HG03139 (cell line): ENCODE data around the gene FBXO47.
"Not testable (repeated sequence)": the region's sequence is repeated elsewhere in the genome, so short reads cannot be mapped to it uniquely, and the experiment has no call there.

Source experiments
- ATAC-seq: cut with Tn5 transposase; IDR thresholded peaks from one replicate; pipeline ENCODE4 v1.9.1; 2021; ENCODE audit not compliant: unreplicated experiment

Gene FBXO47

DNA sequence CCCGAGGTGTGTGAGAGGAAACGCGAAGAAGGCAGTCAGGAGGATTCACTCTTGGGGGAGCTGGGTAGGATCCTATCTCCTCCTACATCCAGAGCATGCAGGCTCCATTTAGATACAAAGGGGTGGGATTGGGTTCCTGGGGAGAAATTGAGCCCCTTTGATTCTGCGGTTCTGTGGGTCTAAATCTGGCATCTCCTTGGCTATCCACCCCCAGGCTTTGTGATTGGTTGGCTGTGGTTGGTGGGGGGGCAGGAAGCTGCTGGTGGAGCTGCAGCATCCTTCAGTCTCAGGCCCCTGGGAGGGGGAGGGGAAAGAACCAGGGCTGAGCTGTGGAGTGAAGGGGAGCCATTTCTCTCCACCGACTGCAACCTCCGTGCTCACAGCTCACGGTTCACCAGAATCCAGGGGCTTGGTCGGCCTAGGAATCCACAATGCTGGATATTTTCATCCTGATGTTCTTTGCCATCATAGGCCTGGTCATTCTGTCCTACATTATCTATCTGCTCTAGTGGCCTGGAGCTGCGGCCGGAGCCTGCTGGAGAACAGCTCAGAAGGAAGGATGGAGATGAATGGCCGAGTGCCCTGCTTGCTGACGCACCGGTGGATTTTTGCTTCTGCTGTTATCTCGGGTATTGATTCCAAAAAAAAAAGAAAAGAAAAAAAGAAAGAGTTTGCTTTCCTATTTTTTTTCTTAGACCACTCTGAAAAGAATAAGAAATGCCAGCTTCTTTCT, 41.8 kb downstream of the FBXO47 start, which contains the start of gene LASP1NB:
Gene LASP1NB (plus strand): TSS at position 352 of the 733 bp plus-strand sequence.
- ATAC-seq = no peak

DNA sequence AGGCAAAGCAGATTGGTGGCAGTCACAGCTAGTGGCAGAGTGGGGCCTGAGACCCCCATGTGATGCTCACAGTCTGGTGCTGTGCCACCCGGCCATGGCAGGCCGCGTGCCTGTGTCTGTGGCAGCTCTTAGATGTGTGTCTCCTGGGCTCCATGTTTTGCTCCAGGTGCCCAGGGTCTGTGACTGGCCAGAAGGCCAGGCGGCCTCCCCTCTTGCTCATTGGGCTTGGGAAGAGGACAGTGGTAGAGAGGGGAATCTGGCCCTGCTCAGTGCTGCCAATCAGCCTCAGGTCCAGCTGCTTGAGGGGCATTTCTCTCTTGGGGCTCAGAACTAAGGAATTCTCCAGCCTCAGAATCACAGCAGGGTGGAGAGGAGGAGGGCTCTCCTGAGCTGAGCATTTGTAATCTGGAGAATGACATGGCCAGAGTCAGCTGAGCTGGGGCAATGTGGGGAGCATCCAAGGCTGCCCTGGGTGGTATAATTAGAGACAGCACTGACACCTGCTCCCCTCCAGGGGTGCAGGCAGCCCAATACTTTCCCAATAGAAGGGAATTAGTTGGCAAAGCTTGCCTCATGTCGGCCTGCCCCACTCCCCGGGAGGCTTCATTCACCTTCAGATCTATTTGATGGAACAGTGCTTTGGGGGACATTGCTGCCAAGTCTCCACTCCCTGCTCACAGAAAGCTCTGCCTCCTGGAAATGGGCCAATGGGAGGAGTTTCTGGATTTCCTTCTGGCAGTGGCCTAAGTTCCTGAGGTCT, 44.5 kb downstream of the FBXO47 start:
- no peak for ATAC-seq

DNA sequence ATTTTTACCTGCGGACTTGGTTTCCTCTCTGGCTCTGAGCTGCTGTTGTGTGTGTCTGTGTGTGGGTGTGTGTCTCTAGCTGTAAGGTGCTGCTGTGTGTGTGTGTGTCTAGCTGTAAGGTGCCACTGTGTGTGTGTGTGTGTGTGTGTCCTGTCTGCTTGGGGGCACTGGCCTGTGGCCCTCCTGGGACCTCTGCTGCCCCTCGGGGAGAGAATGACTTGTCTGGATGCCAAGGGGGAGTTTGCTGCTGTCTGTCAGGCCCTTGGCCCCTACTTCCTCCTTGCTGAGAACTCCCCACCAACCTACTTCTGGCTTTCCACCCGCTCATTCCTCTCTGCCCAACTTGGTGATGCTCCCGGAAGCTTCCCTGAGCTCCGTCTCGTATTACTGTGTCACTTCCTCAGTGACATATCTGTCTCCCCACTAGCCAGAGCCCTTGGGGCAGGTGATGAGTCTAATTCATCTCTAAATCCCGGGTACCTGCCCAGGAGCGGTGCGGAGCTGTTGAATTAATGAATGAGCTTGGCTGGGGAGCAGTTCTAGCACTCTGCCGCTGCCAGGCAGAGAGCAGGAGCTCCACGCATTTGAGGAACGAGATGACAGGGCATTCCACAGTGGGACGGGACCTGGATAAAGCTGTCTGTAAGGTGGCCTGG, 45.3 kb downstream of the FBXO47 start:
- no peak for ATAC-seq

DNA sequence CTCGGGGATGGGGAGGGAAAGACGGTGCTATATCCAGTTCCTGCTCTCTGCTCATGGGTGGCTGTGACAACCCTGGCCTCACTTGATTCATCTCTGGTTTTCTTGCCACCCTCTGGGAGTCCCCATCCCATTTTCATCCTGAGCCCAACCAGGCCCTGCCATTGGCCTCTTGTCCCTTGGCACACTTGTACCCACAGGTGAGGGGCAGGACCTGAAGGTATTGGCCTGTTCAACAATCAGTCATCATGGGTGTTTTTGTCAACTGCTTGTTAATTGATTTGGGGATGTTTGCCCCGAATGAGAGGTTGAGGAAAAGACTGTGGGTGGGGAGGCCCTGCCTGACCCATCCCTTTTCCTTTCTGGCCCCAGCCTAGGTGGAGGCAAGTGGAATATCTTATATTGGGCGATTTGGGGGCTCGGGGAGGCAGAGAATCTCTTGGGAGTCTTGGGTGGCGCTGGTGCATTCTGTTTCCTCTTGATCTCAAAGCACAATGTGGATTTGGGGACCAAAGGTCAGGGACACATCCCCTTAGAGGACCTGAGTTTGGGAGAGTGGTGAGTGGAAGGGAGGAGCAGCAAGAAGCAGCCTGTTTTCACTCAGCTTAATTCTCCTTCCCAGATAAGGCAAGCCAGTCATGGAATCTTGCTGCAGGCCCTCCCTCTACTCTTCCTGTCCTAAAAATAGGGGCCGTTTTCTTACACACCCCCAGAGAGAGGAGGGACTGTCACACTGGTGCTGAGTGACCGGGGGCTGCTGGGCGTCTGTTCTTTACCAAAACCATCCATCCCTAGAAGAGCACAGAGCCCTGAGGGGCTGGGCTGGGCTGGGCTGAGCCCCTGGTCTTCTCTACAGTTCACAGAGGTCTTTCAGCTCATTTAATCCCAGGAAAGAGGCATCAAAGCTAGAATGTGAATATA, 46.6 kb downstream of the FBXO47 start:
- no peak for ATAC-seq

DNA sequence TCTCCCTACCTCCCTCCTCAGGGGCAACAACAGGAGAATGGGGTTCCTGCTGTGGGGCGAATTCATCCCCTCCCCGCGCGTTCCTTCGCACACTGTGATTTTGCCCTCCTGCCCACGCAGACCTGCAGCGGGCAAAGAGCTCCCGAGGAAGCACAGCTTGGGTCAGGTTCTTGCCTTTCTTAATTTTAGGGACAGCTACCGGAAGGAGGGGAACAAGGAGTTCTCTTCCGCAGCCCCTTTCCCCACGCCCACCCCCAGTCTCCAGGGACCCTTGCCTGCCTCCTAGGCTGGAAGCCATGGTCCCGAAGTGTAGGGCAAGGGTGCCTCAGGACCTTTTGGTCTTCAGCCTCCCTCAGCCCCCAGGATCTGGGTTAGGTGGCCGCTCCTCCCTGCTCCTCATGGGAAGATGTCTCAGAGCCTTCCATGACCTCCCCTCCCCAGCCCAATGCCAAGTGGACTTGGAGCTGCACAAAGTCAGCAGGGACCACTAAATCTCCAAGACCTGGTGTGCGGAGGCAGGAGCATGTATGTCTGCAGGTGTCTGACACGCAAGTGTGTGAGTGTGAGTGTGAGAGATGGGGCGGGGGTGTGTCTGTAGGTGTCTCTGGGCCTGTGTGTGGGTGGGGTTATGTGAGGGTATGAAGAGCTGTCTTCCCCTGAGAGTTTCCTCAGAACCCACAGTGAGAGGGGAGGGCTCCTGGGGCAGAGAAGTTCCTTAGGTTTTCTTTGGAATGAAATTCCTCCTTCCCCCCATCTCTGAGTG, 47.7 kb downstream of the FBXO47 start:
- no peak for ATAC-seq

DNA sequence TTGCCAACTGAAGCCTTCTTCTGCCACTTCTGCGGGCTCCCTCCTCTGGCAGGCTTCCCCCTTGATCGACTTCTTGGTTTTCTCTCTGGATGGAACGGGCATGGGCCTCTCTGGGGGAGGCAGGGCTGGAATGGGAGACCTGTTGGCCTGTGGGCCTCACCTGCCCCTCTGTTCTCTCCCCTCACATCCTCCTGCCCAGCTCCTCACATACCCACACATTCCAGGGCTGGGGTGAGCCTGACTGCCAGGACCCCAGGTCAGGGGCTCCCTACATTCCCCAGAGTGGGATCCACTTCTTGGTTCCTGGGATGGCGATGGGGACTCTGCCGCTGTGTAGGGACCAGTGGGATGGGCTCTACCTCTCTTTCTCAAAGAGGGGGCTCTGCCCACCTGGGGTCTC, 48.3 kb downstream of the FBXO47 start:
- no peak for ATAC-seq

DNA sequence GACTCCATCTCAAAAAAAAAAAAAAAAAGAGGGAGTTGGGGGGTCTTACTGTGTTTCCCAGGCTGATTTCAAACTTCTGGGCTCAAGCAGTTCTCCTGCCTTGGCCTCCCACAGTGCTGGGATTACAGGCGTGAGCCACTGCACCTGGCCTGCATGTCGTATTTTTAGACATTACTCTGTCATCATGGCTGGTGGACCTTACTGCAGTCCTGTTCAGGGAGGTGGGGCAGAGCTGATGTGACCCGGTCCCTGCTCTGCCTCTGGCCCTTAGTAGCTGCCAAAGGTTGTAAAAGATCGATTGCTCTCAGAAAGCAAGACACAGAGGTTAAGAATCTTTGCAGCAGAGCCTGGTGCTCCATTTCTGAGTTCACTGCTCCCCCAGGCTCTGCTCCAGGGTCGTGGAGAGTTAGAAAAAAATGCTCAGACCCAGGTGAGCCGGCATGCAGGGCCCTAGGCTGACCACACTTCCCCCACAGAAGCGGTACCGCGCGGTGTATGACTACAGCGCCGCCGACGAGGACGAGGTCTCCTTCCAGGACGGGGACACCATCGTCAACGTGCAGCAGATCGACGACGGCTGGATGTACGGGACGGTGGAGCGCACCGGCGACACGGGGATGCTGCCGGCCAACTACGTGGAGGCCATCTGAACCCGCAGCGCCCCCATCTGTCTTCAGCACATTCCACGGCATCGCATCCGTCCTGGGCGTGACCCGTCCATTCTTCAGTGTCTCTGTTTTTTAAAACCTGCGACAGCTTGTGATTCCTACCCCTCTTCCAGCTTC, 48.9 kb downstream of the FBXO47 start:
- no peak for ATAC-seq

DNA sequence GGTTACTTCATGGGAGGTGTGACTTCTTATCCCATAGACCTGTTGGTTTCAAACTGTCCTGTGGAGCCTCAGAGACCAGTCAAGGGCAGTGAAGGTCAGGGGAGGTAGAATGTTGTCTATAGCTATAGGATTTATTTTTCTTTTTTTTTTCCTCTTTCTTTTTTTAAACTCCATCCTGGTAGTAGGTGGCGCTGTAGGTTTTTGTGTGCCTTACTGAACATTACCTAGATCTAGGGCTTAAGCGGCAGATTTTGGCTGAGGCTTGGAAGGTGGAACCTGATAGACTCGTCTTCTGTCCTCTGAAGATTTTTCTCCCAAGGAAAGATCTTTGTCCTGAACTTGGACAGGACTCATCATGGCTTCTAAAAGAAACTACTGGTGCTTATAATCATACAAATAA, 49.9 kb downstream of the FBXO47 start:
- ATAC-seq = no peak

DNA sequence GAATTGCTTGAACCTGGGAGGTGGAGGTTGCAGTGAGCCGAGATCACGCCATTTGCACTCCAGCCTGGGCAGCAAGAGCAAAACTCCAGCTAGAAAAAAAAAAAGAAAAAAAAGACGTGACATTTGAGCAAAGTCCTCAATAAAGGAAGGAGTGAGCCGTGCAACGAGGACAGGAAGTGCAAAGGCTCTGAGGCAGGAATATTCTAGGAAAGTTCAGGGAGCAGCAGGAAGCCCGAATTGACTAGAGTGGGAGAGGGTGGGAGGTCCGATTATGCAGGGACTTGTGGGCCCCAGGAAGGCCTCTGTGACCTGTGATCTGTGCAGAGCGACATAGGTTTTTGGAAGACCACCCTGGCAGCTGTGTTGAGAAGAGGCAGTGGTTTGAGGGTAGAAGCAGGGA, 50.4 kb downstream of the FBXO47 start:
- no peak for ATAC-seq

DNA sequence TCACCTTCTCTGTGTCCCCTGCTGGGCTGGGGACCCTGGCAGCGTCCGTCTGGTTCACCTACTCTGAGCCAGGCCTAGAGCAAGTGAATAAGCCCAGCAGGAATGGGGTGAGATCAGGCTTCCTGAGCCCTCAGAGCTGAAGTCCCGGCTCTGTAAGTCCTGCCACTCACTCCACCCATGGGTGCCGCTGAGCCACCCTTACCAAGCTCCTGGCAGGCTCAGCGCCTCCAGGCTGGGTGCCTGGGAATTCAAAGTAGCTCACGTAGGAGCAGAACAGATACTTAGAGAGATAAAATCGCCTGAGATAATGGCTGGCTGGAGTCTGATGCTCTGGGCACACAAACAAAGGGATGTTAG, 51.6 kb downstream of the FBXO47 start:
- ATAC-seq = no peak

DNA sequence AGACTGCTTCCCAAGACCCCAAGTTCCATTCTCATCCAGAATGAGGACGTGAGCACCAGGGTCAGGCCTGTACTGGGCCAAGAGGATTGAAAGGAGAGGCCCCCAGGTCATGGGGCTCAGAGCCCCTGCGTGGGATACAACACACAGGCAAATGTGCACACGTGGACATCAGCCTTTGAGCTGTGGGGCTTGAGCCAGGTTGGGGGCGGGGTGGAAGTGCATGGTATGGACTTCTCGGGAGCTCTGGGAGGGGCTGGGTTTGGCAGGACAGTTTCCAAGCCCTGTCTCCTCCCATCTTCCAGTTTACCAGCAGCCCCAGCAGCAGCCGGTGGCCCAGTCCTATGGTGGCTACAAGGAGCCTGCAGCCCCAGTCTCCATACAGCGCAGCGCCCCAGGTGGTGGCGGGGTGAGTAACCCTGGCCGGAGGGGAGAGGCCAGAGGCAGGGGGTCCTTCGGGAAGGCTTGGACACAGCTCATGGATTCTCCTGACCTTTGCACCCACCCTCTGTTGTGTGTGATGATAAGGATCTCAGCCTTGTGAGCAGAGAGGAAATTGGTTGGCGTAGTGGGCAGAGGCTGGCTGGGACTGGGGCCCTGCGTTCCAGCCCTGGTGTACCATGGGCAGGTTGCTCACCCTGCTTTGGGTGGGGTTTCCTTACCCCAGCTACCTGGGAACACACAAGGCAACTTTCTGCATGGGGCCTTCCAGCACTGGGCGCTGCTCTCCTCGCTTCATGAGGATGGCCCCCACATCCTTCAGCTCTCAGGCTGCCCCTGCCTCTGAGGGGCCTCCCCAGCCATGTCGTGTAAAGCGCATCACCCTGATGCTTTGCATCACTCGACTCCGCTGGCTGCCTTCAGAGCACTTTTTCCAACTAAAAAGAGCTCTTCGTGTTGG, 52.2 kb downstream of the FBXO47 start:
- ATAC-seq = no peak

DNA sequence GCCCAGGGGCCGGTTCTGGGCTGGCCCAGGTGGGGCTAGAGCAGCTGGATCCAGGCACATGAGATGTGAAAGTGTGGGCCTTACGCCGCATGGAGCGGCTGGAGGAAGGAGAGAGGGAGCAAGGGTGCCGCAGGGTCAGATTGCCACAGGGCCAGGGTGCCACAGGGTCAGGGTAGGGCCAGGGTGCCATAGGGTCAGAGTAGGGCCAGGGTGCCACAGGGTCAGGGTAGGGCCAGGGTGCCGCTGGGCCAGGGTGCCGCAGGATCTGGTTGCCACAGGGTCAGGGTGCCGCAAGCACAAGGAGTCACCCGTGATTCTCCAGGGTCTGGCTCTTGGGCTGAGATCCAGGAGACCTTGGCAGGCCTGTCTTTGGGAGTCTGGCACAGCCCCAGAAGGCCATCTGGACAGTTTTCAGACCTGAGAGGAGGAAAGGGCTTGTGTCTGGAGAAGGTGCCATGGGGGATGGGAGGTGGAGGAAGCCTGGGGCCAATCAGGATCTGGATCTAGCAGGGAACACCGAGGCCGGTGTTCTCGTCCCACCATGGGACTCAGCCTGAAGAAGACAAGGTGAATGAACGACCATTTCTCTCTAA, 54.9 kb downstream of the FBXO47 start:
- no peak for ATAC-seq

DNA sequence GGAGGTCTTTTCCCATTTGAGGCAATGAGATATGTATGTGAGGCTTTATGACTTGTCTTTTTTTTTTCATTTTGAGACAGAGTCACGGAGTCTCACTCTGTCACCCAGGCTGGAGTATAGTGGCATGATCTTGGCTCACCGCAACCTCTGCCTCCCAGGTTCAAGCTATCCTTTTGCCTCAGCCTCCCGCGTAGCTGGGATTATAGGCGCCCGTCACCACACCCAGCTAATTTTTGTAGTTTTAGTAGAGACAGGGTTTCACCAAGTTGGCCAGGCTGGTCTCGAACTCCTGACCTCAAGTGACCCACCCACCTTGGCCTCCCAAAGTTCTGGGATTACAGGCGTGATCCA, 55.5 kb downstream of the FBXO47 start:
- ATAC-seq = not testable (repeated sequence)

DNA sequence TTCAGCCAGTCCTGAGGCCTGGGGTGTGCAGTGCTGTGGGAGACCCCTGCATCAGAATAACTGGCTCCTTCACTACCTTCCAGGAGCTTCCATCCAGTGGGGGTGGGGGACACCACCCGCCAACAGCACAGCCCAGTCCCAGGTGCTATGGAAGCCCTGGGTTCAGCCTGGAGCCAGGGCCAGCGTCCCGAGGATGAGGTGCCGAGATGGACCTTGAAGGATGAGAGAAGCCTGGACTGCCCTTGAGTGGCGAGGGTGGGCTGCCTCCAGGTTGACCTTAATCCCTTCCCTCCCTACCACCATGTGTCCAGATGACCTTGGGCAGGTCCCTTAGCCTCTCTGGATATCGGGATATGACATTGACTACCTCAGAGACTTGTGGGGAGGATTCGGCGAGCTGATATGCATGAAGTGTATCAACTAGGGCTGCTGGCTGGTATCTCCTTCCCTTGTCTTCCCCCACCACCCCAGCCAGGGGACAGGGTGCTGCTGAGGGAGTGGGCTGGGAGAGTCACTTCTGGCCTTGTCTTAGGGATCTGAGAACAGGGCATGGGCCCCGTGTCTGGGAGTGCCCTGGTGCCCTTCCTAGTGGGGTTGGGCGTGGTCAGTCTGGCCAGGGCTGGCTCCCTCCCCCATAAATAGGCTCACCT, 56.0 kb downstream of the FBXO47 start:
- ATAC-seq = no peak

DNA sequence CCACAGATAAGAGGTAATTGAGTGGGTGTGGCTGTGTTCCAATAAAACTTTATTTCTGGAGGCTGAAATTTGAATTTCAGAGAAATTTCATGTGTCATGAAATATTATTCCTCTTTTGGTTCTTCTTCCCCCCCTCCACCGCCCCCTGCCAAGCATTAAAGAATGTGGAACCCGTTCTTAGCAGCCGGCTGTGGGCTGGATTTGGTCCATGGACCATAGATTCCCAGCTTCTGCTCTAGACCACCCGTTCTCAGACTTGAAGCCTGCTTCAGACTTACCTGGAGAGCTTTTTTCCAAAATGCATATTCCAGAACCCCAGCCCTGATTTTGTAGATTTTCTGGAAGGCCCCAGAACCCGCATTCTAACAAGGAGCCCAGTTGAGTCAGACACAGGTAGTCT, 56.9 kb downstream of the FBXO47 start:
- ATAC-seq = no peak

DNA sequence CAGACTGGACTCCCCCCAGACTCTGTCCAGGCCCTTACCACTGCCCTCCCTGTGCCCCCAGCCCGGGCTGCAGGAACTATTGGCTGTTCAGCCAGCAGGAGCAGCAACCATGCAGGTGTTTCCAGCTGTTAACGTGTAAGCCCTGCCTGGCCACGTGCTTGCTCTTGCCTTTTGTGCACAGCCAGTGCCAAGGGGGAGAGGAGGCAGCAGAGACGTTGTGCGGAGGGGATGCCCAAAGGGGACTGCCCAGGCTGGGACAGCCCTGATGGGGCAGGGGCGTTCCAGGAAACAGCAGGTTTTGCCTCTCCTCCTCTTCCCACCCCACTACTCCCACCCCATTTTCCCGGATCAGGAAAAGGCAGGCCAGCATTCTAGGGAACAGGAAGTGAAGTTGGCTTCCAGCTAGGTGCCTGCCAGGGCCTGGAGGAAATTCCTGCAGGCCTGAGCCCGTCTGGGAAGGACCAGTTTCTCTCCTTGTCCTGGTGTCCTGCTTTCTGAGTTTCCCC, 58.5 kb downstream of the FBXO47 start:
- no peak for ATAC-seq

DNA sequence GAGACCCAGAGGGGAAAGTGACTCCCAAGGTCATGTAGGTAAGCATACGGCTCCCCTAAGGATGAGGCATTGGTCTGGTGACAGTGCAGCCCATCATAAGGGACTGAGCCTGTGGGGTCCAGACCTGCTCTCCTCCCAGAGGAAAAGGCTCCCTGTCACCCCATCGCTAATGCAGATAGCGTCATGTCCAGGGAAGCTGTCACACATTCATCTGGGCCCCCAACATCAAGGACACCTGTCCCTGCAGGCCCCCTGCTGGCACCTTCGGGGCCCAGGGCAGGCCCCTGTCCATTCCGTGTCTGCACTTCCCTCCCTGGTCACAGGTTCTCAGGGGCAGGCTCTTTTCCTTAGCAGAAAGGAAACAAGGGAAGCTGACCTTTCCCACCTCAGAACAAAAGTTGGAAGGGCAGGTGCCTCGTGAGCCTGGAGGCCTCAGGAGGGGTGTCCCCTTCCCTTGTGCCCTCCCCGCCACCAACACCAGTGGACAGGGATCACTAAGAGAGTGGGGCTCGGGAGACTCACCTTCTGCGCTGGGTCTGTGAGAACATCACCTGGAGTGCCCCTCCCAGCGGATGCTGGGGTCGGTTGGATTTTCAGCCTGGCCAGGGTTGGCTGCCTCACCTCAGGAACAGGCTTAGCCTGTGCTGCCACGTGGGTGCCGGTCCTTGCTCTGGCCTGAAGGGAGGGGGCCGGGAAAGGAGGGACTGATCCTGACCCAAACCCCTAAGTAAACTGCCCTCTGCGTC, 59.1 kb downstream of the FBXO47 start:
- no peak for ATAC-seq
